ENCODE measurements around the gene SHROOM3. TPM values are rescaled to one million over a fixed set of nuclear protein-coding genes. Genes with fewer than 3 reads are reported as not detected.

Gene SHROOM3
- polyA plus RNA-seq, 2 of the 4 experiments (the other 2 are of a cell fraction): 2.8 to 5.1 TPM

DNA sequence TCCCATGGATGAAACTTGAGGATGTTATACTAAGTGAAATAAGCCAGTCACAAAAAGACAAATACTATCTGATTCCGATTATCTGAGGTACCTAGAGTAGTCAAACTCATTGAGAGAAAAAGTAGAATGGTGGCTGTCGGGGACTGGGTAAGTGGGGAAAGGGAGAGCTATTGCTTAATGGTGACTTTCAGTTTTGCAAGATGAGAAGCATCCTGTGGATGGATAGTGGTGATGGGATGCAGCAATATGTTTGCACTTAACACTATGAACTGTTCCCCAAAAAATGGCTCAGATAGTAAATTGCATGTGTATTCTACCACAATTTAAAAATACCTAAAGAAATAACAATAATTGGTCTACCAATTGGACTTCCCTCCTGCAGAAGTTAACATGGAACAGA lies 181.5 kb downstream of the SHROOM3 start:
- peaks cover 8% of the 10 kb centered on the region; the same call in 2 of the 3 replicates for H3K4me1 ChIP-seq
- POLR2A ChIA-PET: no interaction called here
- no peak overlapping the region for H3K4me2 ChIP-seq
- DNase-seq (ENCODE audit: low read depth in 1 of 2, low spot score in 1 of 2): no peak
- WGBS (ENCODE audit: missing lambda C conversion rate): 92% methylated on average over 2 of the region's 2 CpGs
- TF ChIP-seq JUN (IDR thresholded peaks at IDR 0.05) (no peak), SMC3 (IDR thresholded peaks at IDR 0.05) (no peak), RFX5 (IDR thresholded peaks at IDR 0.05) (no peak)
- CTCF ChIA-PET: no interaction called here
- H3K9me3 ChIP-seq: no peaks in the 10 kb centered on the region
- no peak overlapping the region for H3K27ac ChIP-seq
- no peak for ATAC-seq
- no peak overlapping the region for H3K4me3 ChIP-seq
- FAIRE-seq: no peak

DNA sequence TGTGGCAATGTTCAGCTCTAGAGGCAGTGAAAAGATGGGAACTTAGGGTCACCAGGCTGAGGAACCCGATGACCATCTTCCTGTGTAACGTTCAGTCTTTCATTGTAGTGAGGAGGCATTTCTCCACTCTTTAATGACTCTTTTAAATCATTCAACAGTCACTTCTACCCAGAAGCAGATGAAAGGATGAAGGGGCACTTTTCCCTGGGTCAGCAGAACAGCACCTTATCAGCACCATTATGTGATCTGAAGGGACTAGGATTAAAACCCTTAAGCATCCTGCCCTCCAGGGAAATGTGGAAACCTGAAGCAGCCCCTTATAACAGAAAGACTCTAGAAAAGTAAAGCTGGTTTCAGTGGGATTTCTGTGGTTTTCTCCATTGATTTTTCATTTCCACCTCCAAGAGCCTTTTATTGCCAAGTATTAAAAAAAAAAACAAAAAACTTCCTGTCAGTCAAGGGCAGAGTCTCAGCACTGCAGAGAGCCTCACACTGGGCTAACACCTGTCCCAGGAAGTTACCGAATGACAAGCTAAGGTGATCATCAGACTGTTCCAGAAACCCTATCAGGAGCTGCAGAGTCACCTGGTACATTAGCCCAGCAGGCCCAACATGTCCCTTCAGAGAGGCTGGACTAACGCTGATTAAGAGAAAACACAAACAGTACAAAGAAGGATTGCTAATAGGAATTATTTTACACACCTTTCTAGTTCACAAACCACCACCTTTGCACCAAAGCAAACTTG lies 185.9 kb downstream of the SHROOM3 start:
- ATAC-seq (no peak), FAIRE-seq (no peak), DNase-seq (ENCODE audit: low read depth in 1 of 2, low spot score in 1 of 2) (no peak)
- ChIA-PET CTCF (no interaction called here), POLR2A (no interaction called here)
- TF ChIP-seq, protein P1, sequence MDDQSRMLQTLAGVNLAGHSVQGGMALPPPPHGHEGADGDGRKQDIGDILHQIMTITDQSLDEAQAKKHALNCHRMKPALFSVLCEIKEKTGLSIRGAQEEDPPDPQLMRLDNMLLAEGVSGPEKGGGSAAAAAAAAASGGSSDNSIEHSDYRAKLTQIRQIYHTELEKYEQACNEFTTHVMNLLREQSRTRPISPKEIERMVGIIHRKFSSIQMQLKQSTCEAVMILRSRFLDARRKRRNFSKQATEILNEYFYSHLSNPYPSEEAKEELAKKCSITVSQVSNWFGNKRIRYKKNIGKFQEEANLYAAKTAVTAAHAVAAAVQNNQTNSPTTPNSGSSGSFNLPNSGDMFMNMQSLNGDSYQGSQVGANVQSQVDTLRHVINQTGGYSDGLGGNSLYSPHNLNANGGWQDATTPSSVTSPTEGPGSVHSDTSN (IDR thresholded peaks at IDR 0.05): no peak
- TF ChIP-seq JUN (IDR thresholded peaks at IDR 0.05) (no peak), RCOR1 (IDR thresholded peaks at IDR 0.05; ENCODE audit: low read depth, low read length) (no peak), CBX2 (IDR thresholded peaks at IDR 0.05; ENCODE audit: borderline replicate concordance, low read depth) (no peak), KDM1A (IDR thresholded peaks at IDR 0.05; ENCODE audit: low read depth) (no peak), BHLHE40 (IDR thresholded peaks at IDR 0.05; ENCODE audit: low read depth, low read length) (no peak), RARB (CRISPR knock-in tag; IDR thresholded peaks at IDR 0.05) (no peak), FOXS1 (CRISPR knock-in tag; IDR thresholded peaks at IDR 0.05) (no peak), NR3C1 (IDR thresholded peaks at IDR 0.05) (no peak), HOXB13 (CRISPR knock-in tag; IDR thresholded peaks at IDR 0.05; ENCODE audit: low read depth) (no peak), MAFK (IDR thresholded peaks at IDR 0.05; ENCODE audit: partially characterized antibody) (no peak), NPAS2 (CRISPR knock-in tag; IDR thresholded peaks at IDR 0.05; ENCODE audit: borderline replicate concordance) (no peak), CHD4 (IDR thresholded peaks at IDR 0.05; ENCODE audit: borderline replicate concordance) (no peak), JUNB (IDR thresholded peaks at IDR 0.05) (no peak), EHF (CRISPR knock-in tag; IDR thresholded peaks at IDR 0.05) (no peak), SMC3 (IDR thresholded peaks at IDR 0.05) (no peak), MAZ (IDR thresholded peaks at IDR 0.05; ENCODE audit: borderline replicate concordance, low read depth, low read length) (no peak)
- TF ChIP-seq, protein P2, sequence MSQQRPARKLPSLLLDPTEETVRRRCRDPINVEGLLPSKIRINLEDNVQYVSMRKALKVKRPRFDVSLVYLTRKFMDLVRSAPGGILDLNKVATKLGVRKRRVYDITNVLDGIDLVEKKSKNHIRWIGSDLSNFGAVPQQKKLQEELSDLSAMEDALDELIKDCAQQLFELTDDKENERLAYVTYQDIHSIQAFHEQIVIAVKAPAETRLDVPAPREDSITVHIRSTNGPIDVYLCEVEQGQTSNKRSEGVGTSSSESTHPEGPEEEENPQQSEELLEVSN (IDR thresholded peaks at IDR 0.05; ENCODE audit: borderline replicate concordance, low read depth): no peak
- TF ChIP-seq, protein P3, sequence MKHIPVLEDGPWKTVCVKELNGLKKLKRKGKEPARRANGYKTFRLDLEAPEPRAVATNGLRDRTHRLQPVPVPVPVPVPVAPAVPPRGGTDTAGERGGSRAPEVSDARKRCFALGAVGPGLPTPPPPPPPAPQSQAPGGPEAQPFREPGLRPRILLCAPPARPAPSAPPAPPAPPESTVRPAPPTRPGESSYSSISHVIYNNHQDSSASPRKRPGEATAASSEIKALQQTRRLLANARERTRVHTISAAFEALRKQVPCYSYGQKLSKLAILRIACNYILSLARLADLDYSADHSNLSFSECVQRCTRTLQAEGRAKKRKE (CRISPR knock-in tag; IDR thresholded peaks at IDR 0.05; ENCODE audit: low read depth): no peak
- TF ChIP-seq, protein P4, sequence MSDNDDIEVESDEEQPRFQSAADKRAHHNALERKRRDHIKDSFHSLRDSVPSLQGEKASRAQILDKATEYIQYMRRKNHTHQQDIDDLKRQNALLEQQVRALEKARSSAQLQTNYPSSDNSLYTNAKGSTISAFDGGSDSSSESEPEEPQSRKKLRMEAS (IDR thresholded peaks at IDR 0.05): no peak
- Histone ChIP-seq H3K4me3 (no peak overlapping the region), H3K9me3 (no peaks in the 10 kb centered on the region), H3K27ac (no peak overlapping the region), H3K4me2 (no peak overlapping the region), H3K4me1 (peaks cover 17% of the 10 kb centered on the region)
- WGBS (ENCODE audit: missing lambda C conversion rate): 75% methylated on average over 4 of the region's 4 CpGs

DNA sequence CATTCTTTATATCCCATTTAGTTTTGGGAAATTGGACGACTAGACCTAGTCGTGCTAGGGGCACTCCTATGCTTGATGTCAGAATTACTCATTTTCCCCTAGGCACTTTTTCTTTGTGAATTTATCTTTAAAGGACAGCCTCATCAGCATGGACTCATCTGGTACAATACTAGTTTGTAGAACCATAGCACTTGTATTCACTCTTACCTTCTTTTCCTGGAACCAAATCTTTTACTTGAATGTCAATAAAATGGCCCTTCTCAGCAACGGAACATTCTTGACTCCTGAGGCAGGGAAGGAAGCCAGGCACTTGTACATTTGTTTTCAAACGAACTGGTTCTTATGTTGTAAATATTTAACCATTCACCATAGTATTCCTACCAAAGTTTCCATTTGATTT lies 187.1 kb downstream of the SHROOM3 start:
- Histone ChIP-seq H3K4me1 (peaks cover 17% of the 10 kb centered on the region), H3K9me3 (no peaks in the 10 kb centered on the region), H3K4me2 (peak overlapping the region; percentile 51), H3K27ac (no peak overlapping the region), H3K4me3 (no peak overlapping the region)
- 17% methylated on average over 4 of the region's 4 CpGs for WGBS (ENCODE audit: missing lambda C conversion rate)
- ChIA-PET CTCF (no interaction called here), POLR2A (no interaction called here)
- no peak for DNase-seq (ENCODE audit: low read depth in 1 of 2, low spot score in 1 of 2)
- no peak for FAIRE-seq
- no peak for ATAC-seq
- TF ChIP-seq, protein P5, sequence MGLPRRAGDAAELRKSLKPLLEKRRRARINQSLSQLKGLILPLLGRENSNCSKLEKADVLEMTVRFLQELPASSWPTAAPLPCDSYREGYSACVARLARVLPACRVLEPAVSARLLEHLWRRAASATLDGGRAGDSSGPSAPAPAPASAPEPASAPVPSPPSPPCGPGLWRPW (IDR thresholded peaks at IDR 0.05): no peak
- no peak for TF ChIP-seq CHD2 (IDR thresholded peaks at IDR 0.05; ENCODE audit: low read length, partially characterized antibody)
- TF ChIP-seq TFCP2L1 (CRISPR knock-in tag; IDR thresholded peaks at IDR 0.05): no peak
- TF ChIP-seq HOXB5 (CRISPR knock-in tag; IDR thresholded peaks at IDR 0.05): no peak
- TF ChIP-seq, protein P3 (CRISPR knock-in tag; IDR thresholded peaks at IDR 0.05; ENCODE audit: low read depth): no peak
- TF ChIP-seq NFE2L2 (conservative IDR thresholded peaks at IDR 0.05; ENCODE audit: low read length): no peak
- TF ChIP-seq, protein P2 (IDR thresholded peaks at IDR 0.05; ENCODE audit: borderline replicate concordance, low read depth): no peak
- TF ChIP-seq RNF2 (IDR thresholded peaks at IDR 0.05; ENCODE audit: borderline replicate concordance, low read depth): no peak
- TF ChIP-seq FOXS1 (CRISPR knock-in tag; IDR thresholded peaks at IDR 0.05): no peak
- TF ChIP-seq HEYL (CRISPR knock-in tag; IDR thresholded peaks at IDR 0.05): no peak
- TF ChIP-seq HDAC2 (IDR thresholded peaks at IDR 0.05): no peak
- TF ChIP-seq, protein P4 (IDR thresholded peaks at IDR 0.05): no peak
- no peak for TF ChIP-seq KDM1A (IDR thresholded peaks at IDR 0.05; ENCODE audit: low read depth)
